SH-SY5Y (cell line): ENCODE results near the gene TUBA4B.

Source experiments
- GATA2 ChIP-seq: IDR thresholded peaks from 2 replicates; pipeline ENCODE4 v1.6.1; 2011; ENCODE audit warnings: mild to moderate bottlenecking, low read depth, low read length
- GATA3 ChIP-seq: IDR thresholded peaks from 2 replicates; pipeline ENCODE4 v1.6.1; 2011; ENCODE audit warnings: low read depth, mild to moderate bottlenecking, low read length, moderate library complexity

- no peak for TF ChIP-seq GATA3
- no peak for TF ChIP-seq GATA2
Measured at GRCh38 chr2:219223831-219224610, 29.0 kb upstream of the TUBA4B start.
